ENCODE measurements around the gene HRH2.
"Not testable (repeated sequence)": the region's sequence is repeated elsewhere in the genome, so short reads cannot be mapped to it uniquely, and the experiment has no call there.

Gene HRH2

GRCh38 chr5:175646251-175646650 lies 11.6 kb upstream of the HRH2 start:
- DNase-seq (ENCODE audit: low spot score), result no peak

- no peak for DNase-seq (ENCODE audit: low spot score)
These were observed 7.9 kb upstream of the HRH2 start for GRCh38 chr5:175649967-175650366.

GRCh38 chr5:175650430-175651205 lies 7.3 kb upstream of the HRH2 start:
- not testable (repeated sequence) for DNase-seq (ENCODE audit: low spot score)

- DNase-seq (ENCODE audit: low spot score), result no peak
These were observed 4.9 kb upstream of the HRH2 start for GRCh38 chr5:175652741-175653663.

DNA sequence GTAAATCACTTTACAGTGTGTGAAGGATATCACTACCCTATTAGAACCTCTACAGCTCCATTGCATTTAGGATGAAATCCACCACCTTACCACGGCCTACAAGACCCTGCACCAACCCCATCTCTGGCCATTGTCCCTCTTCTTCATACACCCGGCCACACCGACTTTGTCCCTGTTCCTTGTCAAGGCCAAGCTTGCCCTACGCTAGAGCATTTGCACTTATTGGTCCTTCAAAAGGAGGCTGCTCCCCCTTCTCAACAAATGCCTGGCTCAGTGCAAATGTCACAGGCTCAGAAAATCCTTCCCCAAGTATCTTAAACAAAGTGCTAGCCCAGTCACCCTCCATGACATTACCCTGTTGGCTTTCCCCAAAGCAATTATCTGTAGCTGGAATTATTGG lies 4.1 kb upstream of the HRH2 start:
- no peak for DNase-seq (ENCODE audit: low spot score)

- no peak for DNase-seq (ENCODE audit: low spot score)
These were observed 3.5 kb upstream of the HRH2 start for GRCh38 chr5:175654339-175654738.

DNA sequence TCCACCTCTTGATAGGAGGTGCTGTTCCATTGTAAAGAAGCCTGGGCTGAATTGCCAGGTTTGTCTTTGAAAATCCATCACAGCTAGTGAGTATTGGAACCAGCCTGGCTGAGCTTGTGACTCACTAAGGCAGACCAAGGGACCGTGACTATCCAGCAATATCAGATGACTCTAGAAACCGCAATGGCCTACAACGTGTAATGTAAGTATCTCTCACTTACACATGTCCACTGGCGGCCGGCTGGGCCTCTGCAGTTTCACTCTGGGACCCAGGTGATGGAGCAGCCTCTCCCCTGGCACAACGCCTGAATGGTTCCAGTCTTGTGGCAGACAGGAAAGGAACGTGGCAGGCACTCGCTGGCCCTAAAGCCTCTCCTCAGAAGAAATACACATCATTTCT lies 3.1 kb upstream of the HRH2 start:
- DNase-seq (ENCODE audit: low spot score), result no peak

- no peak for DNase-seq (ENCODE audit: low spot score)
These were observed 2.5 kb upstream of the HRH2 start for GRCh38 chr5:175655411-175655810.

- no peak for DNase-seq (ENCODE audit: low spot score)
These were observed 905 bp upstream of the HRH2 start for GRCh38 chr5:175656966-175657365.

DNA sequence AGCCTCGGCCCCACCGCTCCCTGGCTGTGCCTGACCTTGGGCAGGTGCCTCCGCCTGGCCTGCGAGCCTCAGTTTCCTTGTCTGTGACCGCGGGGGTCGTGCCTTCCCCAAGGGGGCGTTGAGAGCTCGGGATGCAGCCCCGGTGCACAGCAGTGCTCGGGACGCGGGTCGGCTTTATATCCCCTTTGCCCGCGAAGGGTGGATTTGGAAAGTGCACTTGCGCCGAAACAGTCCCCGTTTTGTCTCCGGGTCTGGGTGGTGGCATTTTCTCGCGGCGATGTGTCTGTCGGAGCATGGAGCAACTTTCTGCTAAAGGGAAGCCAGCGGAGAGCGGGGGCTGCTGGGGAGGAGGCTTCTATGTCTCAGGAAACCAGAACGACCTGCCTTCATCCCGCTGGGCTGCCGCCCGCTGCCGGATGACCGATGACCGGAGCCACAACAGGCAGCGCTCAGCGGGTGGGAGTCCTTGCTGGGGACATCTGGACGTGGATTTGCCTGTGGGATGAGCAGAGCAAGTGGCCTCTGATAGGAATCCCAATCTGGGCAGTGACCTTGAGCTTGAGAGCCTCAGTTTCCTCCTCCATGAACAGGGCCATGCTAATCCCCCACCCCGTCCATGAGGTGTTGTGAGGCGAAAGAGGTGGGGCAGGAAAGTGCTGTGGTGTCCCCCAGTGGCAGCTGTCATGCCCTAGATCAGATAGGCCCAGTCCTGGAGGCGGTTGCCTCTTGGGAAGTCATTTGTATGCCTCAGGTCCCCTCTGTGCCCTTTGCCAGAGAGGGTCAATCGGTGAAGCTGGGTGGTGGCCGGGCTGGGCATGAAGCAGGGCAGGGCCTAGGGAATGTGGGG lies 651 bp downstream of the HRH2 start:
- DNase-seq (ENCODE audit: low spot score), result no peak

DNA sequence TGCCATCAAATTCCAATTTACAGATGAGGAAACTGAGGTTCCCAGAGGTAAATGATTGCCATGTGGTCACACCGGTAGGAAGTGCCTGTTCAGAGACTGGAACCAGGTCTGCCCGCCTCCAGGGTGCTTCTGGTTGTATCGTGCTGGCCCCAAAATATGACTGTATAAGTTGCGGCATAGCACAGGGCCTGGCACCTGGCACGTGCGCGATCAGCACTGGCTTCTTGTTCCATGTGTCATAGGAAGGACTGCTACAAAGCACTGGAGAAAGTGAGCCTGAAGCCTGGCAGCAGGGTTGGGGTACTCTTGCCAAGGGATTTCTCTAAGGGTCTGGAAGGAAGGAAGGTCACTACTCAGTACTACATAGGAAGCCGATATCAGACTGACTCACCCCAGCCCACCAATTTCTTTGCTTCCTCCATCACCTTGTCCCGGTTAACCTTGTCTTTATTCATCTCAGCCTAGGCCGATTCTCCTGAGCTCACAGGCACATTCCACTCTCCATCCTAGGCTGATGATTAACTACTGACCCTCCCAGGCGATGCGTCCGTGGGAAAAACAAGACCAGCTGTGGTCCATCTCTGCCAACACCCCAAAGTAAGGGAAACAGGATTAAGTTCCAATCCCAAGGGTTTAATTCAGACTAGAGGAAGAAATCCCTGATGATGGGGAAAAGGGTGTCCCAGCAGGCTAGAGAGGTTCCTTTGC lies 1.8 kb downstream of the HRH2 start:
- DNase-seq (ENCODE audit: low spot score), result no peak

DNA sequence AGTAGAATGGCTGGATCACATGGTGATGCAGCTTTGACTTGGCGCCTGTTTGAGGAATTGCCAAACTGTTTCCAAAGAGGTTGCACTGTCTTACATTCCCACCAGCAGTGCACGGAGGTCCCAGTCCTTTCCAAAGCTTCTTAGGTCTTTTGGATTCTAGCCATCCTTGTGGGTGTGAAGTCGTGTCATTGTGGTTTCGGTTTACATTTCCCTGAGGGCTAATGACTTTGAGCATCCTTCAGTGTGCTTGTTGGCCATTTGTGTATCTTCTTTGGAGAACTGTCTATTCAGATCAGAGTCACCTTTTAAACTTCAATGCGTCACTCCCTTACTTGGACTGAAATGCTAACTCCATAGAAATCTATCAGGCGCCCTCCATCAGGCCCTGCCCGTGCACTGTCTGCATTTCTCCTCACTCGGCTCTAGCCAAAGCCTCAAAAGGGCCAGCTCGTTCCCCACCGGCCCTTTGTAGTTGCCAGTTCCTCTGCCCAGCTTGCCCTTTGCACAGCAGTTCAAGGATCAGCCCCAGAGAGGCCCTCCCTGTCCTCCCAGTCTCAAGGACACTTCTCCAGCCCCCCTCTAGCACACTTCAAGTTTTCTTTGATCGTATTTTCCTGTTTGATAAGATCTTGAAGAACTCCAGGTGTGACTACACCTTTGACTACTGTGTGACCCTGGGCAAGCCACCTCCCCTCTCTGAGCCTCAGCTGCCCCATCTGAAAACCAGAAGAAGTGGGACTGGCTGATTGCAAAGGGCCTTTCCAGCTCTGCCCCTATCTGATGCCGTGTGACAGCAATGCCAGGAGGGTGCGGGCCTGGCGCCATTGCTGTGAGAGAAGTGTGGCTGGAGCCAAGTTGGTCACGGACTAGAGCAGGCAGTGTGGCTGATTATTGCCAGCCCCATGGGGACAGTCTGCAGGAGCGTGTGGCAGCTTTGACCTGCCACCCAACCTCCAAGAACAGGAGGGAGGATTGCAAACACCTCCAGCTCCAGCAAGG lies 5.6 kb downstream of the HRH2 start:
- DNase-seq (ENCODE audit: low spot score), result no peak

DNA sequence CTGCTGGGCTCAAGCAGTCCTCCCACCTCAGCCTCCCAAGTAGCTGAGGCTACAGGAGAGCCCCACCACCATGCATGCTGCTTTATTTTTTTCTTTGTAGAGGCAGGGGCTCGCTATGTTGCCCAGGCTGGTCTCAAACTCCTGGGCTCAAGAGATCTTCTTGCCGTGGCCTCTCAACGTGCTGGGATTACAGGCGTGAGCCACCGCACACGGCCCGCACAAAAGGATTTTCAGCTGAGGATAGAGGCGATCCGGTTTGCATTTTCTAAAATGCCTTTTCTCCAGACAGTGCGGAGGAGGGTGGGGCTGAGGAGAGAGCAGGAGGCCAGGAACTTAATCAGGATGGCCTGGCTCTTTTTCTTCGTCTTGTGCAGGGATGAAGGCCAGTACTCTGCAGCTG lies 6.9 kb downstream of the HRH2 start:
- no peak for DNase-seq (ENCODE audit: low spot score)

GRCh38 chr5:175666216-175666615 lies 8.3 kb downstream of the HRH2 start:
- DNase-seq (ENCODE audit: low spot score), result no peak

DNA sequence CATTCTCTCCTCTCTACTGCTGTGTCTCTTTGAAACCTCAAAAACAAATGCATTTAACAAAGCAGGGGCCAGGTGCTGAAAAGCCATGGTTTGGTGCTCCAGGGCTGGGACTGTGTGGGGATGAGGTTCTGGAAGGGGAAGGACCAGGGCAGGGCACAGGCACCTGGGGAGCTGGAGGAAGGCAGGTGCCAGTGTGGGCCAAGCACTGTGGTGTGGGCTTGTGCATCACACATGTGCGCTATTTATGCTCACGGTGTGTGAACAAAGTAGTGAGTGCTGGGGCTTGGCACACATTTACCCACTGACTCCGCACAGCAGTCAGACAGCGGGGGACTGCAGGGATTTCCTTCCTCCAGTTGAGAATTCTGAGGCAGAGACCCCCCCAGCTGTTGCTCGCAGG lies 10.1 kb downstream of the HRH2 start:
- DNase-seq (ENCODE audit: low spot score), result no peak

GRCh38 chr5:175670372-175670771 lies 12.5 kb downstream of the HRH2 start:
- no peak for DNase-seq (ENCODE audit: low spot score)

- DNase-seq (ENCODE audit: low spot score), result no peak
These were observed 13.1 kb downstream of the HRH2 start for GRCh38 chr5:175671013-175671412.

DNA sequence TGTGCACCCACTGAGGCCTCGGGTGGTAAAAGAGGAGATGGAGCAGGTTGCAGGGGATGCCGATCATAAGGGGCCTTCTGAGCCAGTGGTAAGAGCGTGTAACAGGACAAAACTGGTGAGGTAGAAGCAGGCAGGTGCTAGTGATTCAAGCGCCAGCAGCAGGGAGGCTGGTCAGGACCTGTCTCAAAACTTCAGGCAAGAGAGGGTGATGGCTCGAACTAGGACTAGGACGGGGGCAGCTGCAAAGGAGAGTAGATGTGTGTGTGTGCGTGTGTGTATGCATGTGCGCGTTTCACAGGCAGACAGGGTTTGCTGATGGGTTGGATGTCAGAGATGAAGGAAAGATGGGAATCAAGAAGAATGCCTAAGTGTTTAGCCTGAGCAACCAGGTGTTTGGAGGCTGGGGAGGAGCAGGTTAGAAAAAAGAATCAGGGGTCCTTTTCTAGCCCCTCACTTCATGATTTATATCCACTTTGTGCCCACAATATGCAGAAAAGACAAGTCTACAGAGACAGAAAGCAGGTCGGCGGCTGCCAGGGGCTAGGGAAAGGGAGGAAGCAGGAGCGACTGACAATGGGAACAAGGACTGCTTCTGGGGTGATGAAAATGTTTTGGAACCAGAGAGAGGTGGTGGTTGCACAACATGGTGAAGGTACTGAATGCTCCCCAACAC lies 15.2 kb downstream of the HRH2 start:
- DNase-seq (ENCODE audit: low spot score), result no peak

- no peak for DNase-seq (ENCODE audit: low spot score)
These were observed 17.0 kb downstream of the HRH2 start for GRCh38 chr5:175674731-175675346.
